ENCODE measurements around the gene NUDT2. TPM values are rescaled to one million over a fixed set of nuclear protein-coding genes. Genes with fewer than 3 reads are reported as not detected.

The NUDT2 gene
- total RNA-seq, 4 donors from 2014 or later, result 15.0 to 45.3 (median 23.0) TPM

GRCh38 chr9:34369636-34370035 is 40.3 kb downstream of the NUDT2 start:
- H3K4me1 ChIP-seq, result peaks cover 4 to 33% (median 20%) of the 10 kb centered on the region in 4 donors
- H3K9me3 ChIP-seq, result no peaks in the 10 kb centered on the region
- intact Hi-C loops (cut with DNase I), result no loop called here
- TF ChIP-seq CTCF (IDR thresholded peaks at IDR 0.05), result no peak
- TF ChIP-seq POLR2AphosphoS5 (IDR thresholded peaks at IDR 0.05), result no peak
- TF ChIP-seq EP300 (IDR thresholded peaks at IDR 0.05), result no peak
- no peak for TF ChIP-seq POLR2A (IDR thresholded peaks at IDR 0.05; ENCODE audit: low read depth)
- DNase-seq (ENCODE audit: extremely low spot score), result no peak
- H3K36me3 ChIP-seq, result peaks cover 0 to 44% (median 35%) of the 10 kb centered on the region in 4 donors
- H3K27ac ChIP-seq (replicated peaks in 1 of 4), result no peak overlapping the region
- H3K4me3 ChIP-seq, result no peak overlapping the region
- peaks cover 0 to 7% (median 0%) of the 10 kb centered on the region in 4 donors for H3K27me3 ChIP-seq
- 92% methylated on average over 4 of the region's 4 CpGs for WGBS

- DNase-seq (ENCODE audit: extremely low spot score), result no peak
- intact Hi-C loops (cut with DNase I), result no loop called here
- Histone ChIP-seq H3K27ac (replicated peaks in 1 of 4) (no peak overlapping the region), H3K4me1 (peaks cover 4 to 42% (median 27%) of the 10 kb centered on the region in 4 donors), H3K4me3 (peak overlapping the region in 1 of 4 donors; percentile 31), H3K36me3 (peaks cover 0 to 44% (median 35%) of the 10 kb centered on the region in 4 donors), H3K27me3 (peaks cover 0 to 7% (median 0%) of the 10 kb centered on the region in 4 donors), H3K9me3 (no peaks in the 10 kb centered on the region)
- TF ChIP-seq POLR2AphosphoS5 (IDR thresholded peaks at IDR 0.05) (no peak), EP300 (IDR thresholded peaks at IDR 0.05) (no peak), CTCF (IDR thresholded peaks at IDR 0.05) (no peak), POLR2A (IDR thresholded peaks at IDR 0.05; ENCODE audit: low read depth) (no peak)
- WGBS, result 83% methylated on average over 5 of the region's 23 CpGs
Measured at GRCh38 chr9:34370335-34370969, 41.1 kb downstream of the NUDT2 start.

GRCh38 chr9:34370970-34371880 is 41.9 kb downstream of the NUDT2 start:
- Histone ChIP-seq H3K27ac (replicated peaks in 1 of 4) (no peak overlapping the region), H3K4me3 (peak overlapping the region in 3 of 4 donors; percentile 26 to 31 (median 28)), H3K27me3 (peaks cover 0 to 7% (median 0%) of the 10 kb centered on the region in 4 donors), H3K4me1 (peaks cover 10 to 49% (median 35%) of the 10 kb centered on the region in 4 donors), H3K36me3 (peaks cover 0 to 44% (median 35%) of the 10 kb centered on the region in 4 donors), H3K9me3 (no peaks in the 10 kb centered on the region)
- 86% methylated on average over 46 of the region's 105 CpGs for WGBS
- no peak for TF ChIP-seq EP300 (IDR thresholded peaks at IDR 0.05)
- no peak for DNase-seq (ENCODE audit: extremely low spot score)
- intact Hi-C loops (cut with DNase I), result no loop called here

- Histone ChIP-seq H3K36me3 (peaks cover 0 to 40% (median 35%) of the 10 kb centered on the region in 4 donors), H3K4me3 (no peak overlapping the region), H3K27ac (replicated peaks in 1 of 4) (no peak overlapping the region), H3K4me1 (peaks cover 11 to 54% (median 37%) of the 10 kb centered on the region in 4 donors), H3K9me3 (no peaks in the 10 kb centered on the region), H3K27me3 (peaks cover 0 to 7% (median 0%) of the 10 kb centered on the region in 4 donors)
- no peak for DNase-seq (ENCODE audit: extremely low spot score)
- 77% methylated on average over 16 of the region's 60 CpGs for WGBS
- TF ChIP-seq POLR2AphosphoS5 (IDR thresholded peaks at IDR 0.05) (no peak), EP300 (IDR thresholded peaks at IDR 0.05) (no peak), CTCF (IDR thresholded peaks at IDR 0.05) (no peak), POLR2A (IDR thresholded peaks at IDR 0.05; ENCODE audit: low read depth) (no peak)
- intact Hi-C loops (cut with DNase I), result no loop called here
Measured at GRCh38 chr9:34371886-34372466, 42.6 kb downstream of the NUDT2 start.

Data from esophagus muscularis mucosa (tissue), 4 donors.